ENCODE results near the gene ZCWPW1. TPM values are rescaled to one million over a fixed set of nuclear protein-coding genes. Genes with fewer than 3 reads are reported as not detected.

Gene ZCWPW1
- total and polyA plus RNA-seq, 2 of the 8 experiments (the other 6 are each of a cell fraction or from before 2014, with no cell fraction given): 0.51 to 1.4 TPM

GRCh38 chr7:100380196-100380595 is 48.3 kb downstream of the ZCWPW1 start (continued):
- TF ChIP-seq, protein P1, sequence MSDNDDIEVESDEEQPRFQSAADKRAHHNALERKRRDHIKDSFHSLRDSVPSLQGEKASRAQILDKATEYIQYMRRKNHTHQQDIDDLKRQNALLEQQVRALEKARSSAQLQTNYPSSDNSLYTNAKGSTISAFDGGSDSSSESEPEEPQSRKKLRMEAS (IDR thresholded peaks at IDR 0.05): no peak
- TF ChIP-seq, protein P2, sequence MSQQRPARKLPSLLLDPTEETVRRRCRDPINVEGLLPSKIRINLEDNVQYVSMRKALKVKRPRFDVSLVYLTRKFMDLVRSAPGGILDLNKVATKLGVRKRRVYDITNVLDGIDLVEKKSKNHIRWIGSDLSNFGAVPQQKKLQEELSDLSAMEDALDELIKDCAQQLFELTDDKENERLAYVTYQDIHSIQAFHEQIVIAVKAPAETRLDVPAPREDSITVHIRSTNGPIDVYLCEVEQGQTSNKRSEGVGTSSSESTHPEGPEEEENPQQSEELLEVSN (IDR thresholded peaks at IDR 0.05): no peak
- TF ChIP-seq CTBP2 (IDR thresholded peaks at IDR 0.05; ENCODE audit: borderline replicate concordance, insufficient read depth, insufficient read length, low read length) (no peak), RXRA (IDR thresholded peaks at IDR 0.05; ENCODE audit: insufficient read depth, low read depth, low read length) (no peak), JUN (IDR thresholded peaks at IDR 0.05; ENCODE audit: low read depth, low read length) (no peak)
